Lower lobe of right lung (tissue), 2 donors: Measurements from ENCODE around the gene CIC. TPM values are rescaled to one million over a fixed set of nuclear protein-coding genes. Genes with fewer than 3 reads are reported as not detected.

Experiments used
- ATAC-seq, 2 donors: fragments of 200-7000 bp; cut with Tn5 transposase; one replicate each; pipeline ENCODE4 v1.9.1; 2020 to 2022; ENCODE audit warnings: mild to moderate bottlenecking in 2 of 2, moderate library complexity in 2 of 2
- DNase-seq: peaks from one replicate; pipeline ENCODE4 v3.0.0-alpha.2; 2020
- H3K27ac ChIP-seq: fragments of 200-600 bp; one replicate; pipeline ENCODE4 v1.8.0; 2022
- H3K27me3 ChIP-seq: fragments of 200-600 bp; one replicate; pipeline ENCODE4 v1.8.0; 2022; ENCODE audit warnings: low read depth
- H3K36me3 ChIP-seq: fragments of 200-600 bp; one replicate; pipeline ENCODE4 v1.8.0; 2022; ENCODE audit warnings: mild to moderate bottlenecking
- H3K4me1 ChIP-seq: fragments of 200-600 bp; one replicate; pipeline ENCODE4 v1.8.0; 2022
- H3K4me3 ChIP-seq: fragments of 200-600 bp; one replicate; pipeline ENCODE4 v1.8.0; 2022; ENCODE audit warnings: mild to moderate bottlenecking
- H3K9me3 ChIP-seq: fragments of 200-600 bp; one replicate; pipeline ENCODE4 v1.8.0; 2022
- CTCF ChIP-seq: fragments of 200-600 bp; IDR thresholded peaks from one replicate; pipeline ENCODE4 v1.8.0; 2022; ENCODE audit warnings: antibody characterized with exemption, mild to moderate bottlenecking
- intact Hi-C: fragments of 100-400 bp; cut with DNase I; formaldehyde crosslinking; loops from one replicate; pipeline ENCODE4 v1.11.0; 2022
- total RNA-seq: library from RNA; stranded (reverse); fragmentation: NEBNext Ultra II Directional; extraction: Animal tissue kit (Norgen Biotek cat#: 25700); gene quantifications from one replicate; pipeline ENCODE4 v1.2.1, GENCODE V29; 2021
- donor health status: DM: no; HTN: yes; CAD: no; lungs with severe emphysema.

Gene CIC
- total RNA-seq, 1 donor from 2014 or later = 67.9 TPM

GRCh38 chr19:42244347-42245220 is 24.5 kb upstream of the CIC start:
- peaks cover 53% of the 10 kb centered on the region for H3K4me1 ChIP-seq
- peak; percentile 63 for TF ChIP-seq CTCF
- intact Hi-C loops = no loop called here

GRCh38 chr19:42245231-42245630 is 23.8 kb upstream of the CIC start:
- H3K27ac ChIP-seq = peak overlapping the region; percentile 90
- peaks cover 29% of the 10 kb centered on the region for H3K36me3 ChIP-seq
- no peak overlapping the region for H3K4me3 ChIP-seq
- no peak for DNase-seq
- ATAC-seq = no peak
- intact Hi-C loops = no loop called here
- H3K9me3 ChIP-seq = no peaks in the 10 kb centered on the region
- peaks cover 57% of the 10 kb centered on the region for H3K4me1 ChIP-seq
- no peak for TF ChIP-seq CTCF
- H3K27me3 ChIP-seq = no peaks in the 10 kb centered on the region

More at GRCh38 chr19:42244347-42245220, 24.5 kb upstream of the CIC start:
- H3K36me3 ChIP-seq = peaks cover 29% of the 10 kb centered on the region
- DNase-seq (peak; percentile 95), ATAC-seq (peak; percentile 63 to 65)
- no peaks in the 10 kb centered on the region for H3K27me3 ChIP-seq
- H3K4me3 ChIP-seq = peak overlapping the region; percentile 80
- no peaks in the 10 kb centered on the region for H3K9me3 ChIP-seq
- H3K27ac ChIP-seq = peak overlapping the region; percentile 90

DNA sequence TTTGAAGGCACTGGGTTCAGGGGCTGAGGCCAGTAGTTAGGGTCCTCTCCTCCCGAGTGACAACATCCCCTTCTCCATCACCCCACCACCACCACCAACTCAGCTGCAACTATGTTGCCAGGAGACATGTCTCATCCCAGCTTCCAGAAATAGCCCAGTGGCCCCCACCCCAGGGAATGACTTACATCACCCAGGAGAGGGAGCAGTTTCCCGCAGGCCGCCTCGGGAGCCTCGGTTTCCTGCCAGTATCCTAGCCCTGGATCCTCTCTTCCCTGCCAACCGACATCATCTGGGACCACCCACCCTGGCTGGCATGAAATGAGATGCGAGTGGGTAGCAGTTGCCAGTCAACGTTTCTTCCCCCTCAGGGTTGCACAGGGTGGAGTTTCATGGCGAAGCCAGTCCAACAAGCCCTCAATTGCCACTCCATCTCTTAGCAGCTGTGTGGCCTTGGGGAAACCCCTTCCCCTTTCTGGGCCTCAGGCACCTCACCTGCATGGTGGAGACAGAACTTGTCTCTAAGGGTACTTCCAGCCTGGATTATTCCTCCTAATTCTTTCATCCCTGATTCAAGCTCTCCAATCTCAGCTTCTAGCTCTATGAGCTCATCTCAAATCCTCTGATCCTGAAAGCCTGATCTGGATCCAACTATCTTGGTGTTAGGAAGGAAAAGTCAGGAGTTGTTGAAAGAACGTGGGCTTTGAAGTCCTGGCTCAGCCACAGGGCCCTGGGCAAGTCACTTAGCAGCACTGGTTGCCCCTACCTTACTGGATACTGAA is 22.7 kb upstream of the CIC start:
- no peaks in the 10 kb centered on the region for H3K27me3 ChIP-seq
- intact Hi-C loops = no loop called here
- H3K4me1 ChIP-seq = peaks cover 56% of the 10 kb centered on the region
- no peaks in the 10 kb centered on the region for H3K9me3 ChIP-seq
- H3K4me3 ChIP-seq = no peak overlapping the region
- DNase-seq = peak; percentile 65
- ATAC-seq = no peak
- peak; percentile 53 for TF ChIP-seq CTCF
- peaks cover 27% of the 10 kb centered on the region for H3K36me3 ChIP-seq
- peak overlapping the region; percentile 11 for H3K27ac ChIP-seq

- ATAC-seq = no peak
Measured at GRCh38 chr19:42246922-42247639, 22.0 kb upstream of the CIC start.

More at GRCh38 chr19:42246922-42247639, 22.0 kb upstream of the CIC start:
- Histone ChIP-seq H3K27ac (no peak overlapping the region), H3K4me3 (no peak overlapping the region), H3K27me3 (no peaks in the 10 kb centered on the region), H3K9me3 (no peaks in the 10 kb centered on the region), H3K4me1 (peaks cover 58% of the 10 kb centered on the region), H3K36me3 (peaks cover 27% of the 10 kb centered on the region)
- no peak for TF ChIP-seq CTCF
- intact Hi-C loops = no loop called here
- no peak for DNase-seq
